Glutamatergic neuron (in vitro differentiated cells): ENCODE results near the gene PRRX1. TPM values are rescaled to one million over a fixed set of nuclear protein-coding genes. Genes with fewer than 3 reads are reported as not detected.

Experiments used
- DNase-seq: peaks from one replicate; pipeline ENCODE4 v3.0.0; 2022
- H3K27ac Mint-ChIP-seq: one replicate; pipeline ENCODE4 v1.8.0; 2020; ENCODE audit warnings: mild to moderate bottlenecking, mixed read lengths, inconsistent platforms; ENCODE audit not compliant: unreplicated experiment
- H3K27me3 Mint-ChIP-seq: one replicate; pipeline ENCODE4 v1.8.0; 2020; ENCODE audit warnings: mild to moderate bottlenecking, moderate library complexity, mixed read lengths, inconsistent platforms; ENCODE audit not compliant: unreplicated experiment
- H3K36me3 Mint-ChIP-seq: one replicate; pipeline ENCODE4 v1.8.0; 2020; ENCODE audit warnings: mild to moderate bottlenecking, mixed read lengths, inconsistent platforms; ENCODE audit not compliant: unreplicated experiment
- H3K4me1 Mint-ChIP-seq: one replicate; pipeline ENCODE4 v1.8.0; 2020; ENCODE audit warnings: mild to moderate bottlenecking, low read depth, mixed read lengths, inconsistent platforms; ENCODE audit not compliant: unreplicated experiment
- H3K4me3 Mint-ChIP-seq: one replicate; pipeline ENCODE4 v1.8.0; 2020; ENCODE audit warnings: mild to moderate bottlenecking, mixed read lengths, inconsistent platforms; ENCODE audit not compliant: unreplicated experiment
- H3K9me3 Mint-ChIP-seq: one replicate; pipeline ENCODE4 v1.8.0; 2020; ENCODE audit warnings: mild to moderate bottlenecking, moderate library complexity, mixed read lengths, inconsistent platforms; ENCODE audit not compliant: unreplicated experiment
- total RNA-seq: library from RNA; stranded (reverse); fragmentation: NEBNext Ultra II Directional; extraction: Animal tissue kit (Norgen Biotek cat#: 25700); gene quantifications from one replicate; pipeline ENCODE4 v1.2.1, GENCODE V29; 2021; ENCODE audit not compliant: unreplicated experiment
- TF ChIP-seq, protein P1 (sequence below): fragments of 200-600 bp; sonication (generic); IDR thresholded peaks from one replicate; pipeline ENCODE4 v1.5.0; 2021; ENCODE audit not compliant: partially characterized antibody, unreplicated experiment

Gene PRRX1
- total RNA-seq, 1 donor from 2014 or later: not detected

DNA sequence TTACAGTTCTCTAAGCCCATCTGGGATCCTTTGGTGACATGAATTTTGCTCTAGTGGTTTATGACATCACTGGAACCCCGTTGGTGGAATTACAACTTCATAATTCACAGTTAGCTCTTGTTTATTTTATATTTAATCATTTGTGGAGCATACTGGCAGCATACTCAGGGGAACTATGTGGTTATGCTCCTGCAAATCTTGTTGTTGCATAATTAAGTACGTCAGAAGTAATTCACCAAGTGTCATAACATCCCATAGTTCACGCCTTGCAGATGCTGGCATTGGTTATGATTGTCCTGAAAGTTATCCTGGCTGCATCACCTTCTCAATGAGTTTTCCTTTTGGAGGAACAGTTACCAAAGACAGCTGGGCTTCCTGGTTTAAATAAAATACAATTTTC lies 16.5 kb downstream of the PRRX1 start:
- H3K27ac Mint-ChIP-seq: no peak overlapping the region
- no peak for DNase-seq
- H3K4me3 Mint-ChIP-seq: no peak overlapping the region
- TF ChIP-seq, protein P1, sequence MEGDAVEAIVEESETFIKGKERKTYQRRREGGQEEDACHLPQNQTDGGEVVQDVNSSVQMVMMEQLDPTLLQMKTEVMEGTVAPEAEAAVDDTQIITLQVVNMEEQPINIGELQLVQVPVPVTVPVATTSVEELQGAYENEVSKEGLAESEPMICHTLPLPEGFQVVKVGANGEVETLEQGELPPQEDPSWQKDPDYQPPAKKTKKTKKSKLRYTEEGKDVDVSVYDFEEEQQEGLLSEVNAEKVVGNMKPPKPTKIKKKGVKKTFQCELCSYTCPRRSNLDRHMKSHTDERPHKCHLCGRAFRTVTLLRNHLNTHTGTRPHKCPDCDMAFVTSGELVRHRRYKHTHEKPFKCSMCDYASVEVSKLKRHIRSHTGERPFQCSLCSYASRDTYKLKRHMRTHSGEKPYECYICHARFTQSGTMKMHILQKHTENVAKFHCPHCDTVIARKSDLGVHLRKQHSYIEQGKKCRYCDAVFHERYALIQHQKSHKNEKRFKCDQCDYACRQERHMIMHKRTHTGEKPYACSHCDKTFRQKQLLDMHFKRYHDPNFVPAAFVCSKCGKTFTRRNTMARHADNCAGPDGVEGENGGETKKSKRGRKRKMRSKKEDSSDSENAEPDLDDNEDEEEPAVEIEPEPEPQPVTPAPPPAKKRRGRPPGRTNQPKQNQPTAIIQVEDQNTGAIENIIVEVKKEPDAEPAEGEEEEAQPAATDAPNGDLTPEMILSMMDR: no peak
- peaks cover 3% of the 10 kb centered on the region for H3K9me3 Mint-ChIP-seq
- no peaks in the 10 kb centered on the region for H3K27me3 Mint-ChIP-seq
- H3K4me1 Mint-ChIP-seq: no peaks in the 10 kb centered on the region
- H3K36me3 Mint-ChIP-seq: no peaks in the 10 kb centered on the region

DNA sequence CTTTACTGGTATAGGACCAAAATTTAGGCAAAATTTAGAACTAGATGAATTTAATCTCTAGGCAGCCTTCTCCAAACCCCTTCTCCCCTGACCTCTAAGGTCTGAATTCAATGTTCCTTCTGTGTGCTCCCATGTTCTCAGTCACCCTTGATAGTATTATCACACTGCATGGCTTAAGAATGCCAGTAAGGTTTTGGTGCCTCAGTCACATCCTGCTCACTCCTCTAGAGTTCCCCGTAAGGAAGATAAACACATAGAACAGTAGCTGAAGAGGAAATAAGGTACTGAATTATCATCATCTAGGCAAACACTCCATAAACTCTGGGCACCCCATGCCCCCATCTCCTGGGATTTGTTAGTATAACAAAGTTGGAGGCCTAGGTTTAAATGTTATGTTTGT lies 18.2 kb downstream of the PRRX1 start:
- H3K27me3 Mint-ChIP-seq: no peaks in the 10 kb centered on the region
- no peaks in the 10 kb centered on the region for H3K4me1 Mint-ChIP-seq
- H3K9me3 Mint-ChIP-seq: peaks cover 3% of the 10 kb centered on the region
- no peak overlapping the region for H3K27ac Mint-ChIP-seq
- DNase-seq: no peak
- TF ChIP-seq, protein P1: no peak
- no peaks in the 10 kb centered on the region for H3K36me3 Mint-ChIP-seq
- no peak overlapping the region for H3K4me3 Mint-ChIP-seq

DNA sequence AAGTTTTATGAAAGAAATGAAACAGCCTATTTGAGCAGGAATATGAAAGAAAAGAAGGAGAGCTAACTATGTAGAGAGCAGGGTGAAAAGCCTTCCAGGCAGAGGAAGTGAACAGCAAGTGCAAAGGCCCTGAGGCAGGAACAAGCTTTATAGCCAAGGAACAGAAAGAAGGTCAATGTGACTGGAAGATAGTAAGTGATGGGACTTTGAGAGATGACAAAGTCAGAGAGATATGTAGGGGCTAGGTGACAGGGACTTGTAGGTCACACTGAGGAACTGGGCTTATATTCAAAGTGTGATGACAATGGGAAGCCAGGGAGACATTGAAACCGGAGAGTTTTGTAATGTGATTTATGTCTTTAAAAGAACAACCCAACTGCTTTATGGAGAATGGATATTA lies 18.9 kb downstream of the PRRX1 start:
- Mint-ChIP-seq H3K4me3 (no peak overlapping the region), H3K27me3 (no peaks in the 10 kb centered on the region), H3K36me3 (no peaks in the 10 kb centered on the region), H3K27ac (no peak overlapping the region), H3K4me1 (no peaks in the 10 kb centered on the region), H3K9me3 (peaks cover 3% of the 10 kb centered on the region)
- TF ChIP-seq, protein P1: no peak
- DNase-seq: no peak

DNA sequence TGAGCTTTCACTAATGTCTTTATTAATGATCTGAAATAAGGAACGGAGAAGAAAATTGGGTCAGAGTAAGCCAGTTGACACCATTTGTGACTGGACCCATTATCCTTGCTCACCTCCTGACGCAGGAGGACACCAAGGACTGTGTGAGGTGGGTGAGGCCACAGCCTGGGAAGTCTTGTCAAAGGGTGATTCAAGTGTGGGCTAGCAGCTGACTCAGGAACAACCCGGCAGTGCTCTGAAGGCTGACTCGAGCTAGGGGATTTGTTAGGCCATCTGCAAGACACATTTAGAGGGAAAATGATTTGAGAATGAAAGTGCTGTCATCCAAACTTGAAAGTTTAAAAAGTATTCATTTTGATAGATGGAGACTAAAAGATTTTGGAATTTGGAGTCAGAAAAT lies 21.2 kb downstream of the PRRX1 start:
- peaks cover 3% of the 10 kb centered on the region for H3K9me3 Mint-ChIP-seq
- no peak overlapping the region for H3K27ac Mint-ChIP-seq
- H3K4me1 Mint-ChIP-seq: no peaks in the 10 kb centered on the region
- TF ChIP-seq, protein P1: no peak
- no peak overlapping the region for H3K4me3 Mint-ChIP-seq
- H3K27me3 Mint-ChIP-seq: no peaks in the 10 kb centered on the region
- DNase-seq: no peak
- H3K36me3 Mint-ChIP-seq: no peaks in the 10 kb centered on the region

DNA sequence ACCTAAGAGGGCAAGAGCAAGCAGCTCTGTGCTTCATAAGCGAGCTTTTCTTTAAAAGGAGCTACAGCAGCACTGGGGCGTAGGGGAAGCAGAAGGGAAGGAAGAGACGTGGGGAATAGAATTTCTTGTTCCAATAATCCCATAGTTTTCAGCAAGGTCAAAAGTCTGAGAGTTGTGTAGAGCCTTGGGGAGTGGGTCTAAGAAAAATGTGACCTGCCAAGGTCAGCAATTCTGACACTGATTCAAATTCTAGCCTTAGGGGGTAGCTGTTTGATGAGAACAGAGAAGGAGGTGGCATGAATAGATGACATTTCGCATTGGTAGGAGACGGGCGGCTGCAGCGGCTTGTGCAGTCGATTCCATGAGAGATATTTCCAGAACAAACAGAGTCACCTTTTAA lies 22.4 kb downstream of the PRRX1 start:
- Mint-ChIP-seq H3K27ac (no peak overlapping the region), H3K36me3 (no peaks in the 10 kb centered on the region)

More for the DNA sequence above, 22.4 kb downstream of the PRRX1 start:
- Mint-ChIP-seq H3K27me3 (no peaks in the 10 kb centered on the region), H3K4me1 (no peaks in the 10 kb centered on the region), H3K4me3 (no peak overlapping the region), H3K9me3 (peaks cover 3% of the 10 kb centered on the region)
- TF ChIP-seq, protein P1: no peak
- DNase-seq: no peak
